DOHH2 (cell line): ENCODE results near the gene FIGNL1.

ENCODE experiments used
- H3F3A ChIP-seq: fragments of 200-600 bp; sonication (generic), shearing (Covaris generic); 2 replicates; pipeline ENCODE4 v1.6.0; 2016; ENCODE audit warnings: antibody characterized with exemption, mild to moderate bottlenecking; ENCODE audit not compliant: control insufficient read depth, insufficient read depth
- H3K27ac ChIP-seq: fragments of 200-600 bp; sonication (generic); 2 replicates; pipeline ENCODE4 v1.5.1; 2014; ENCODE audit warnings: low read depth, mild to moderate bottlenecking, low read length, moderate library complexity
- H3K27me3 ChIP-seq: fragments of 200-600 bp; sonication (generic); 2 replicates; pipeline ENCODE4 v1.6.1; 2014; ENCODE audit warnings: mild to moderate bottlenecking, low read length, mixed read lengths; ENCODE audit not compliant: control insufficient read depth
- H3K36me3 ChIP-seq: fragments of 200-600 bp; sonication (generic); 2 replicates; pipeline ENCODE4 v1.6.1; 2014; ENCODE audit warnings: mild to moderate bottlenecking, low read length, moderate library complexity, mixed read lengths; ENCODE audit not compliant: control insufficient read depth
- H3K4me1 ChIP-seq: fragments of 200-600 bp; sonication (generic); 2 replicates; pipeline ENCODE4 v1.6.1; 2014; ENCODE audit warnings: mild to moderate bottlenecking, low read length, mixed read lengths; ENCODE audit not compliant: control insufficient read depth
- H3K4me2 ChIP-seq: fragments of 200-600 bp; sonication (generic); 2 replicates; pipeline ENCODE4 v1.6.0; 2014; ENCODE audit warnings: mild to moderate bottlenecking, low read length, moderate library complexity
- H3K4me3 ChIP-seq: fragments of 200-600 bp; sonication (generic); 2 replicates; pipeline ENCODE4 v1.5.1; 2014; ENCODE audit warnings: mild to moderate bottlenecking, low read length, mixed read lengths
- H3K79me2 ChIP-seq: fragments of 200-600 bp; sonication (generic); 2 replicates; pipeline ENCODE4 v1.6.1; 2014; ENCODE audit warnings: mild to moderate bottlenecking, low read length, mixed read lengths; ENCODE audit not compliant: control insufficient read depth
- H3K9me2 ChIP-seq: fragments of 200-600 bp; sonication (generic); replicated peaks from 2 replicates; pipeline ENCODE4 v1.6.1; 2014; ENCODE audit warnings: mild to moderate bottlenecking, low read length, mixed read lengths; ENCODE audit not compliant: control insufficient read depth
- H3K9me3 ChIP-seq: fragments of 200-600 bp; sonication (generic); 2 replicates; pipeline ENCODE4 v1.6.1; 2014; ENCODE audit warnings: antibody characterized with exemption, low read length, mixed read lengths; ENCODE audit not compliant: control insufficient read depth, insufficient read depth
- H4K20me1 ChIP-seq: fragments of 200-600 bp; sonication (generic); 2 replicates; pipeline ENCODE4 v1.6.0; 2014; ENCODE audit warnings: low read depth, mild to moderate bottlenecking, antibody characterized with exemption, low read length, moderate library complexity; ENCODE audit not compliant: control insufficient read depth, insufficient read depth
- EZH2phosphoT487 ChIP-seq: fragments of 200-600 bp; sonication (generic); IDR thresholded peaks from 2 replicates; pipeline ENCODE4 v1.6.1; 2017; ENCODE audit warnings: borderline replicate concordance, mild to moderate bottlenecking, antibody characterized with exemption, low read length, moderate library complexity, mixed read lengths
- TF ChIP-seq, protein P1 (sequence below): fragments of 200-600 bp; sonication (generic); IDR thresholded peaks from one replicate; pipeline ENCODE4 v1.5.1; 2014; ENCODE audit warnings: antibody characterized with exemption, mild to moderate bottlenecking, low read depth, low read length; ENCODE audit not compliant: poor library complexity, severe bottlenecking

The FIGNL1 gene

DNA sequence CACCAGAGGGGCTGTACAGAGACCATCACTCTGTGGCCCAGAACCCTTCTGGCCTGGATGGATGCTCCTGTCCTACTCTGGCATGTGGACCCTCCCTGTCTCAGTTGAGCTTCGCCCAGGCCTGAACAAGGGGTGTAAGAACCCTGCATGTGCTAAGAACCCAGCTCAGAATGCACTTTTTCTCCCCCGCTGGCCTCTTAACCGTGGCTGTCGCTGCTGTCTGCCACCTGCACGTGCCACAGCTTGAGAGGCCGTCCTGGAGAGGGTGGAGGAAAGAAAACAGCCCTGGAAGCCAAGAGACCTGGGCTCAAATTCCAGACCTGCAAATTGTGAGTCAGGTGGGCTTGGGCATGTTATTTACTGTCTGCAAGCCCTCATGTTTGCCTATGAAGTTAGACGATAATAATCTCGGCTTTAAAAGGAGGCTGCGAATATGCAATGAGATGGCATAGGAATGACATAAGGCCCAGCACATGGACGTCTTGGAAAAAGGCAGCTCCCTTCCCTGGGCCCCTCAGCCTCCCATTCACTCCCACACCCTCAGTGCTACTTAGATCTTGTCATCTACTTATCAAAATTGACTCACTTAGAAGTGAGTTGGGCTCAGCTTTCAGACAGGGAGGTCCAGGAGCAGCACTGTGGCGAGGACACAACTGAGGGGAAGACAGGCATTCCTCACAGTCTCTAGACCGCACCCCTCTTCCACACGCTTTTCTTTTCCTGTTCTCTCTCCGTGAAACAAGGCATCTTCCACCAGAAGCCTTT lies 31.4 kb downstream of the FIGNL1 start:
- TF ChIP-seq EZH2phosphoT487: no peak
- TF ChIP-seq, protein P1, sequence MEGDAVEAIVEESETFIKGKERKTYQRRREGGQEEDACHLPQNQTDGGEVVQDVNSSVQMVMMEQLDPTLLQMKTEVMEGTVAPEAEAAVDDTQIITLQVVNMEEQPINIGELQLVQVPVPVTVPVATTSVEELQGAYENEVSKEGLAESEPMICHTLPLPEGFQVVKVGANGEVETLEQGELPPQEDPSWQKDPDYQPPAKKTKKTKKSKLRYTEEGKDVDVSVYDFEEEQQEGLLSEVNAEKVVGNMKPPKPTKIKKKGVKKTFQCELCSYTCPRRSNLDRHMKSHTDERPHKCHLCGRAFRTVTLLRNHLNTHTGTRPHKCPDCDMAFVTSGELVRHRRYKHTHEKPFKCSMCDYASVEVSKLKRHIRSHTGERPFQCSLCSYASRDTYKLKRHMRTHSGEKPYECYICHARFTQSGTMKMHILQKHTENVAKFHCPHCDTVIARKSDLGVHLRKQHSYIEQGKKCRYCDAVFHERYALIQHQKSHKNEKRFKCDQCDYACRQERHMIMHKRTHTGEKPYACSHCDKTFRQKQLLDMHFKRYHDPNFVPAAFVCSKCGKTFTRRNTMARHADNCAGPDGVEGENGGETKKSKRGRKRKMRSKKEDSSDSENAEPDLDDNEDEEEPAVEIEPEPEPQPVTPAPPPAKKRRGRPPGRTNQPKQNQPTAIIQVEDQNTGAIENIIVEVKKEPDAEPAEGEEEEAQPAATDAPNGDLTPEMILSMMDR: no peak
- no peak overlapping the region for H3K4me3 ChIP-seq
- no peak overlapping the region for H3K4me2 ChIP-seq
- no peak overlapping the region for H3K27ac ChIP-seq
- no peaks in the 10 kb centered on the region for H4K20me1 ChIP-seq
- no peaks in the 10 kb centered on the region for H3K79me2 ChIP-seq
- H3K27me3 ChIP-seq: no peaks in the 10 kb centered on the region
- H3K36me3 ChIP-seq: no peaks in the 10 kb centered on the region
- H3F3A ChIP-seq: 0 out of 2 replicates have a peak, but pooled peaks cover 4% of the 10 kb centered on the region
- H3K9me2 ChIP-seq: no peaks in the 10 kb centered on the region
- no peaks in the 10 kb centered on the region for H3K9me3 ChIP-seq
- peaks cover 27% of the 10 kb centered on the region for H3K4me1 ChIP-seq

DNA sequence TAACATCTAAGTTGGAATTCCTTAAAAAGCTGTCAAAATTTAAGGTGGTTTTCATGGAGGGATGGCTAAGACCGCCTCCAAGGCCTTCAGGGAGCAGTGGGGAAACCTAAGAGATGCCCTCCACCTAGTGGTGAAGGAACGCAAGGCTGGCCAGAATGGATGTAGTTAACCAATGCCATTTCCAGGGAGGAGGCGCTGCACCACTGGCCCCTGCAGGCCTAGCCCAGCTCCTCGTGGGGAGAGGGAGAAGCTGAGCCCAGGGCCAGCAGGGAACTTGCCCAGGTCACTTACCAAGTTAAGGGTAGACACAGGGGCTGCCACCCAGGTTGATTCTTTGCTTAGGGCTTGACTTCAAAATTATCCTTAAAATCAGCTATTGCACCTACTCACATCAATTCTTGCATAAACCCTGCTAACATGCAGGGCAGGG lies 32.0 kb downstream of the FIGNL1 start:
- Histone ChIP-seq H3K79me2 (no peaks in the 10 kb centered on the region), H3K27me3 (no peaks in the 10 kb centered on the region), H3K4me3 (no peak overlapping the region), H3K36me3 (no peaks in the 10 kb centered on the region), H3K9me3 (no peaks in the 10 kb centered on the region), H3F3A (0 out of 2 replicates have a peak, but pooled peaks cover 4% of the 10 kb centered on the region), H3K27ac (no peak overlapping the region), H3K4me2 (no peak overlapping the region), H4K20me1 (no peaks in the 10 kb centered on the region), H3K9me2 (no peaks in the 10 kb centered on the region), H3K4me1 (peaks cover 33% of the 10 kb centered on the region)
- TF ChIP-seq, protein P1: peak; percentile 99
- TF ChIP-seq EZH2phosphoT487: no peak

DNA sequence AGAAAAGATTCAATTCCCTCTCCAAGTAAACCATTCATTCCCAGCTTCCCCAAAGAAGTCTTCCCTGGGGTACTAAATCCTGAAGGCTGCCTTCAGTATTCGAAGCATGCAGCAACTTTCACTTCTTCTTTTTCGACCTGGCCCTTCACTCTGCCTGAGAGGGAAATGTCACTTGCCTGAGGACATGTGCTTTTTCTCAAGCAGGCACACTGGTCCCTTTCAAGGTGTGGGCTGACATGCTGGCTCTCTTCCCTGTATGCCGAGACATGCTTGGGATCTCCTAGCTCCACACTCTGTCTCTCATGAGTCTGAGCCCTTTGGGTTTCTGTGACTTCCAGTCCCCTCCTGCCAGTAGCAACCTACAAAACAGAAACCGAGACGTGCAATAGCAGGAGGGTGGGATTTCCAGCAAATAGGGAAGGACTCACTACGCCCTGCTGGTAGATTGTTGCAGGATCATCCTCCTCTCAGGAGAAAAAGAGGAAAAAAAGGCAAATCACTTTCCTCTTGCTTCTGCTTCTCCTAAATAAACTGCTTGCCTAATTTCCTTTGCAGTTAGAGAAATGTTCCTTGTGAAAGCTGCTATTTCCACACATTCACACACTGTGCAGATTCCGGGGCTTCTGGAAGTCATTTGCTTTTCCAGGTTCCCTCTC lies 33.5 kb downstream of the FIGNL1 start:
- TF ChIP-seq, protein P1: no peak
- Histone ChIP-seq H3K9me3 (no peaks in the 10 kb centered on the region), H3K79me2 (no peaks in the 10 kb centered on the region), H3F3A (0 out of 2 replicates have a peak, but pooled peaks cover 4% of the 10 kb centered on the region), H3K4me1 (peaks cover 47% of the 10 kb centered on the region), H3K9me2 (no peaks in the 10 kb centered on the region), H3K27me3 (no peaks in the 10 kb centered on the region), H3K27ac (no peak overlapping the region), H3K4me2 (peak overlapping the region; percentile 59), H3K36me3 (no peaks in the 10 kb centered on the region), H3K4me3 (peak overlapping the region; percentile 27), H4K20me1 (no peaks in the 10 kb centered on the region)
